ENCODE data around the gene HLA-C.
"Not testable (repeated sequence)": the region's sequence is repeated elsewhere in the genome, so short reads cannot be mapped to it uniquely, and the experiment has no call there.

Gene HLA-C

GRCh38 chr6:31267651-31268368 is 4.1 kb downstream of the HLA-C start:
- no peak for DNase-seq (ENCODE audit: low read depth, low spot score)
- CTCF ChIA-PET: no interaction called here
- POLR2A ChIA-PET: no interaction called here
- no peak for TF ChIP-seq CTCF (IDR thresholded peaks at IDR 0.05; ENCODE audit: insufficient read depth, low read length, missing control alignments)
- no peak overlapping the region for H3K4me3 ChIP-seq (ENCODE audit: low read depth, low read length)

GRCh38 chr6:31266567-31267360 is 5.1 kb downstream of the HLA-C start:
- no peak for DNase-seq (ENCODE audit: low read depth, low spot score)
- ChIA-PET POLR2A (no interaction called here), CTCF (no interaction called here)
- no peak overlapping the region for H3K4me3 ChIP-seq (ENCODE audit: low read depth, low read length)
- no peak for TF ChIP-seq CTCF (IDR thresholded peaks at IDR 0.05; ENCODE audit: insufficient read depth, low read length, missing control alignments)

- TF ChIP-seq CTCF (IDR thresholded peaks at IDR 0.05; ENCODE audit: insufficient read depth, low read length, missing control alignments): no peak
- no peak overlapping the region for H3K4me3 ChIP-seq (ENCODE audit: low read depth, low read length)
- POLR2A ChIA-PET: no interaction called here
- no peak for DNase-seq (ENCODE audit: low read depth, low spot score)
- CTCF ChIA-PET: no interaction called here
These were observed 6.0 kb downstream of the HLA-C start for GRCh38 chr6:31265926-31266325.

- DNase-seq (ENCODE audit: low read depth, low spot score); CTCF ChIA-PET; H3K4me3 ChIP-seq (ENCODE audit: low read depth, low read length); POLR2A ChIA-PET: not testable (repeated sequence)
These were observed 8.5 kb downstream of the HLA-C start for GRCh38 chr6:31263346-31263933.

GRCh38 chr6:31259995-31260394 is 11.9 kb downstream of the HLA-C start:
- H3K4me3 ChIP-seq (ENCODE audit: low read depth, low read length); CTCF ChIA-PET; DNase-seq (ENCODE audit: low read depth, low spot score); POLR2A ChIA-PET: not testable (repeated sequence)

GRCh38 chr6:31252625-31253024 is 19.3 kb downstream of the HLA-C start:
- DNase-seq (ENCODE audit: low read depth, low spot score): no peak
- H3K4me3 ChIP-seq (ENCODE audit: low read depth, low read length): no peak overlapping the region
- ChIA-PET CTCF (no interaction called here), POLR2A (no interaction called here)
- no peak for TF ChIP-seq CTCF (IDR thresholded peaks at IDR 0.05; ENCODE audit: insufficient read depth, low read length, missing control alignments)

GRCh38 chr6:31251261-31251660 is 20.6 kb downstream of the HLA-C start:
- no peak for DNase-seq (ENCODE audit: low read depth, low spot score)
- H3K4me3 ChIP-seq (ENCODE audit: low read depth, low read length): no peak overlapping the region
- CTCF ChIA-PET: interaction anchor here (1.1 kb wide), 1 partner anchor 115 kb away, joined by 3 read pairs; no protein-coding TSS in a partner anchor
- POLR2A ChIA-PET: no interaction called here
- no peak for TF ChIP-seq CTCF (IDR thresholded peaks at IDR 0.05; ENCODE audit: insufficient read depth, low read length, missing control alignments)
